Measurements from ENCODE around the gene KLHL29. TPM values are rescaled to one million over a fixed set of nuclear protein-coding genes. Genes with fewer than 3 reads are reported as not detected.
A peak's percentile ranks its signal among the peaks of the same experiment; 100 is the strongest.

Gene KLHL29
- total RNA-seq, 1 donor from 2014 or later: 0.65 TPM

- ATAC-seq (ENCODE audit: poor library complexity) (no peak), DNase-seq (peak; percentile 23)
- intact Hi-C loops (cut with DNase I): no loop called here
Observed at GRCh38 chr2:23496456-23496855, 111.5 kb downstream of the KLHL29 start.

- ATAC-seq (ENCODE audit: poor library complexity) (no peak), DNase-seq (peak; percentile 38)
- intact Hi-C loops (cut with DNase I): no loop called here
Observed at GRCh38 chr2:23497063-23497462, 112.1 kb downstream of the KLHL29 start.

- intact Hi-C loops (cut with DNase I): no loop called here
- no peak for ATAC-seq (ENCODE audit: poor library complexity)
- DNase-seq: peak; percentile 26
Observed at GRCh38 chr2:23497536-23497935, 112.6 kb downstream of the KLHL29 start.

GRCh38 chr2:23498943-23499342 lies 114.0 kb downstream of the KLHL29 start:
- DNase-seq (peak; percentile 22), ATAC-seq (ENCODE audit: poor library complexity) (peak; percentile 55)
- intact Hi-C loops (cut with DNase I): no loop called here

GRCh38 chr2:23499439-23499838 lies 114.5 kb downstream of the KLHL29 start:
- DNase-seq: peak; percentile 43
- intact Hi-C loops (cut with DNase I): no loop called here
- ATAC-seq (ENCODE audit: poor library complexity): peak; percentile 62

- no peak for ATAC-seq (ENCODE audit: poor library complexity)
- intact Hi-C loops (cut with DNase I): no loop called here
- peak; percentile 15 for DNase-seq
Observed at GRCh38 chr2:23500836-23501235, 115.9 kb downstream of the KLHL29 start.

- intact Hi-C loops (cut with DNase I): no loop called here
- ATAC-seq (ENCODE audit: poor library complexity) (no peak), DNase-seq (no peak)
Observed at GRCh38 chr2:23502096-23502495, 117.1 kb downstream of the KLHL29 start.

GRCh38 chr2:23503097-23503496 lies 118.1 kb downstream of the KLHL29 start:
- ATAC-seq (ENCODE audit: poor library complexity) (no peak), DNase-seq (no peak)
- intact Hi-C loops (cut with DNase I): no loop called here

- intact Hi-C loops (cut with DNase I): no loop called here
- DNase-seq (no peak), ATAC-seq (ENCODE audit: poor library complexity) (no peak)
Observed at GRCh38 chr2:23503682-23504081, 118.7 kb downstream of the KLHL29 start.

- DNase-seq: no peak
- intact Hi-C loops (cut with DNase I): no loop called here
Observed at GRCh38 chr2:23504591-23504990, 119.6 kb downstream of the KLHL29 start.

GRCh38 chr2:23505218-23505983 lies 120.4 kb downstream of the KLHL29 start:
- DNase-seq (no peak), ATAC-seq (ENCODE audit: poor library complexity) (no peak)
- intact Hi-C loops (cut with DNase I): no loop called here

More at GRCh38 chr2:23504591-23504990, 119.6 kb downstream of the KLHL29 start:
- no peak for ATAC-seq (ENCODE audit: poor library complexity)

- ATAC-seq (ENCODE audit: poor library complexity) (peak; percentile 17), DNase-seq (no peak)
- intact Hi-C loops (cut with DNase I): no loop called here
Observed at GRCh38 chr2:23505984-23506380, 121.0 kb downstream of the KLHL29 start.

- intact Hi-C loops (cut with DNase I): no loop called here
- DNase-seq: no peak
- ATAC-seq (ENCODE audit: poor library complexity): peak; percentile 48
Observed at GRCh38 chr2:23506531-23507266, 121.7 kb downstream of the KLHL29 start.

- DNase-seq (no peak), ATAC-seq (ENCODE audit: poor library complexity) (no peak)
- intact Hi-C loops (cut with DNase I): no loop called here
Observed at GRCh38 chr2:23507267-23508065, 122.5 kb downstream of the KLHL29 start.

- DNase-seq: no peak
- ATAC-seq (ENCODE audit: poor library complexity): no peak
- intact Hi-C loops (cut with DNase I): no loop called here
Observed at GRCh38 chr2:23508066-23508390, 123.0 kb downstream of the KLHL29 start.

- intact Hi-C loops (cut with DNase I): no loop called here
- ATAC-seq (ENCODE audit: poor library complexity): no peak
- no peak for DNase-seq
Observed at GRCh38 chr2:23509103-23509502, 124.1 kb downstream of the KLHL29 start.

GRCh38 chr2:23509596-23510292 lies 124.8 kb downstream of the KLHL29 start:
- no peak for DNase-seq
- intact Hi-C loops (cut with DNase I): no loop called here
- no peak for ATAC-seq (ENCODE audit: poor library complexity)

GRCh38 chr2:23510471-23510870 lies 125.5 kb downstream of the KLHL29 start:
- intact Hi-C loops (cut with DNase I): no loop called here
- DNase-seq: peak; percentile 70
- peak; percentile 75 for ATAC-seq (ENCODE audit: poor library complexity)

- DNase-seq (peak; percentile 27), ATAC-seq (ENCODE audit: poor library complexity) (no peak)
- intact Hi-C loops (cut with DNase I): no loop called here
Observed at GRCh38 chr2:23512778-23513177, 127.8 kb downstream of the KLHL29 start.

Data from Right ventricle myocardium superior (tissue), 1 donor.